Measurements from ENCODE around the gene DEK.
"Not testable (repeated sequence)": the region's sequence is repeated elsewhere in the genome, so short reads cannot be mapped to it uniquely, and the experiment has no call there.

The DEK gene

GRCh38 chr6:18192026-18192425 is 72.3 kb downstream of the DEK start:
- DNase-seq: no peak

GRCh38 chr6:18189196-18189595 is 75.1 kb downstream of the DEK start:
- no peak for DNase-seq

- no peak for DNase-seq
Measured at GRCh38 chr6:18187701-18188100, 76.6 kb downstream of the DEK start.

- peak; percentile 28 to 33 for DNase-seq
Measured at GRCh38 chr6:18186540-18187250, 77.6 kb downstream of the DEK start.

GRCh38 chr6:18186033-18186432 is 78.3 kb downstream of the DEK start:
- no peak for DNase-seq

DNA sequence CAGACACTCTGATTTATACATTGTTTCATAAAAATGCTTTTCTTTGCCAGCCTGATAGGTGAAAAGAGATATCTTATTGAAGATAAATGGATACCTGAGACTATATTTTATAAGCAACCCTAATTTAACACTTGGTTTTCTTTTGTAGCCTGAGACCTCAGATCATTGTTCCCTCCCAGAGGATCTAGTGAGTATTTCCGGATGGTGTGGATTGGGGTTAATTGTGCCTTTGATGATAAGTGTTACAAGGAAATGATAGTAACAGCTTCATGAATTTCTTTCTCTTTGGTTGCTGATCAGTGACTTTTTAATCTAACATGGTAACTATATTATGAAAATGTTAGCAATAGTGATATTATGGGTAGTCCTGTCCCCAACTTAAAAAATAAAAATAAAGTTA is 78.7 kb downstream of the DEK start:
- DNase-seq: no peak

DNA sequence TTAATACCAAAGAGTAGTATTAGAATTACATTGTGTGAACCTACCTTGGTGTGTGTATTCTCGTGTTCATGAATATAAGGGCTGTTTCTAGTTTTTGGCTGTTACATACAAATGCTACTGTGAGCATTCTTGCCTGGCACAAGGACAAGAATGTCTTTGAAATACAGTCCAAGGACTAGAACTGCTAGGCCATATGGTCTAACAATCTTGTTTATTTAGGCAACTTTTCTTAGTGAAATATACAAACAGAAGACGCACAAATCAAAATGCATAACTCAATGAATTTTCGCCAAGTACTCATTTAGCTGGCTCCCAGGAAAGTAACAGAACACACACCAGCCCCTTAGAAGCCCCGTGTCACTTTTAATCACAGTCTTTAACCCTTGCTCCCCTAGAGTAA is 80.6 kb downstream of the DEK start:
- no peak for DNase-seq

GRCh38 chr6:18182568-18182967 is 81.8 kb downstream of the DEK start:
- DNase-seq: no peak

DNA sequence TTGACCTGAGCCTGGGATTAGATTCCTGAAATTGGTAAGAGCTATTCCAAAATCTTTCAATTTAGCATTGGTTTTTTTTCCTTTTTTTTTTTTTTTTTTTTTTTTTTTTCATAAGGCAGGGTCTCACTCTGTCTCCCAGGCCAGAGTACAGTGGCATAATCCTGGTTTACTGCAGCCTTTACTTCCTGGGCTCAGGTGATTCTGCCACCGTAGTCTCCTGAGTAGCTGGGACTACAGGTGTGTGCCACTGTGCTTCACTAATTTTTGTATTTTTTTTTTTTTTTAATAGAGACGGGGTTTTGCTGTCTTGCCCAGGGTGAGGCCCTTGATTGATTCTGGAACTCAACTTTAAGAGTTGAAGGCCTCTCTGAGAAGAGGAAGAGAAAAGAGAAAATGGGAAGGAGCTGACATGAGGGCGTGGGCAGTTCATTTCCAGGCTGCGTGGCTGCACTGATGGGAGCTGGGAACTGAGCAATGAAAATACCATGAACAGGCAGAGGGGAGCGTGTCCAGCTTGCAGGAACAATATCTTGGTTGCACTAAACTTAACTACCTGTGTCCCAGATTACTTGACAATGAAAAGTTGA is 84.5 kb downstream of the DEK start:
- DNase-seq: peak; percentile 7 to 18

DNA sequence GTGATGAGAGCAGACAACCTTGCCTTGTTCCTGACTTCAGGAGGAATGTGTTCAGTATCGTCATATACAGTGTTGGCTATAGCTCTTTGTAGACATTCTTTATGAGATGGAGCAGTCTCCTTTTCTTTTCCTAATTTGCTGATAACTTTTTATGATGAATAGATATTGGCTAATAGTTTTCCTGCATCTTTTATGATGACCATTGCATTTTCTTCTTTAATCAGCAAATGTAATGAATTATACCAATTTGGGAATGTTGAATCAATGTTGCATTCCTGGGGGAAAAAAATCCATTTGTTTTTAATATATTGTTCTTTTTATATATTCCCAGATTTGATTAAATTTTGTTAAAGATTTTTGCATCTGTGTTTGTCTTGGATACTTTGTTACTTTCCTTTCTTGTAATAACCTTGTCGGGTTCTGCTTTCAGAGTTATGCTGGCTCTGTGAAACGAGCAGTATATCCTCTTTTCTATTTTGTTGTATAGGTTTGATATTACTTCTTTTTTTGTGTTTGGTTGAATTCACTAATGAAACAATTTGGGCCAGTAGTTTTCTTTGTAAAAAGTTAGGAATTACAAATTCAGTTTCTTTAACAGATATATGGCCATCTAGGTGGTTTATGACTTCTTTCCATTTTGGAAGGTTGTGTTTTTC is 85.2 kb downstream of the DEK start:
- DNase-seq: no peak

DNA sequence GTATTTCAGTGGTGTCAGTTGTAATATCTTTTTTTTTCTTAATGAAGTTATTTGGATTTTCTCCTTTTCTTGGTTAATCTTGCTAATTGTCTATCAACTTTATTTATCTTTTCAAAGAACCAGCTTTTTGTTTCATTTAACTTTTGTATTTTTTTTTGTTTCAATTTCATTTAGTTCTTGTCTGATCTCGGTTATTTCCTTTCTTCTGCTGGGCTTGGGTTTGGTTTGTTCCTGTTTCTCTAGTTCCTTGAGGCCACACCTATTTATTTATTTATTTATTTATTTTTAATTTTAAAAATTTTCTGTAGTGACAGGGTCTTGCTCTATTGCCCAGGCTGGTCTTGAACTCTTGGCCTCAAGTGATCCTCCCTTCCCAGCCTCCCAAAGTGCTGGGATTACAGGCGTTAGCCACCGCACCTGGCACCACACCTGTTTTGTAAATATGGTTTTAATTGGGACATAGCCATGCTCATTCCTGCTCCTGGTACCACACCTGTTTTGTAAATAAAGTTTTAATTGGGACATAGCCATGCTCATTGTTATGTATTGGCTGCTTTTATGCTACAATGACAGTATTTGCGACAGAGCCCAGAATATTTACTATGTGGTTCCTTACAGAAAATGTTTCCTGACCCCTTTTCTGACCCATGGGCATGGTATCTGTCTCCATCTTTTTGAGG is 86.9 kb downstream of the DEK start:
- no peak for DNase-seq

DNA sequence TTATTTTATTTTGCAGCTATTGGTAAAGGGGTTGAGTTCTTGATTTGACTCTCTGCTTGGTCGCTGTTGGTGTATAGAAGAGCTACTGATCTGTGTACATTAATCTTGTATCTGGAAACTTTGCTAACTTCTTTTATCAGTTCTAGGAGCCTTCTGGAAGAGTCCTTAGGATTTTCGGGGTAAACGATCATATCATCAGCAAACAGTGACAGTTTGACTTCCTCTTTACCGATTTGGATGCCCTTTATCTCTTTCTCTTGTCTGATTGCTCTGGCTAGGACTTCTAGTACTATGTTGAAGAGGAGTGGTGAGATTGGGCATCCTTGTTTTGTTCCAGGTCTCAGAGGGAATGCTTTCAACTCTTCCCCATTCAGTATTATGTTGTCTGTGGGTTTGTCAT is 88.1 kb downstream of the DEK start:
- DNase-seq: not testable (repeated sequence)

Data from Kasumi-1 (cell line).